H9 (cell line): Measurements from ENCODE around the gene KCNA4. TPM values are rescaled to one million over a fixed set of nuclear protein-coding genes. Genes with fewer than 3 reads are reported as not detected.

ENCODE experiments used
- DNase-seq: peaks from one replicate; pipeline ENCODE4 v3.0.0-alpha.2; 2017
- H2AFZ ChIP-seq: one replicate; pipeline ENCODE4 v1.6.1; 2013; ENCODE audit warnings: mild to moderate bottlenecking, low read length, control low read depth, moderate library complexity
- H2AK5ac ChIP-seq: 2 replicates; pipeline ENCODE4 v1.6.1; 2013; ENCODE audit warnings: low read length, control low read depth, mixed read lengths; ENCODE audit not compliant: insufficient read length
- H2BK120ac ChIP-seq: one replicate; pipeline ENCODE4 v1.6.1; 2013; ENCODE audit warnings: low read depth, mild to moderate bottlenecking, low read length, control low read depth, inconsistent platforms; ENCODE audit not compliant: poor library complexity, severe bottlenecking
- H2BK12ac ChIP-seq: 2 replicates; pipeline ENCODE4 v1.6.1; 2013; ENCODE audit warnings: low read length, control low read depth, mixed read lengths, low read depth; ENCODE audit not compliant: insufficient read length
- H2BK15ac ChIP-seq: 2 replicates; pipeline ENCODE4 v1.6.1; 2013; ENCODE audit warnings: low read depth, low read length, control low read depth
- H2BK20ac ChIP-seq: one replicate; pipeline ENCODE4 v1.6.1; 2013; ENCODE audit warnings: low read depth, mild to moderate bottlenecking, low read length, control low read depth, inconsistent platforms; ENCODE audit not compliant: poor library complexity, severe bottlenecking
- H2BK5ac ChIP-seq: 2 replicates; pipeline ENCODE4 v1.6.1; 2013; ENCODE audit warnings: low read length, control low read depth, mixed read lengths; ENCODE audit not compliant: insufficient read length
- H3K14ac ChIP-seq: 2 replicates; pipeline ENCODE4 v1.6.1; 2013; ENCODE audit warnings: low read length, control low read depth; ENCODE audit not compliant: insufficient read depth
- H3K18ac ChIP-seq: 2 replicates; pipeline ENCODE4 v1.6.1; 2013; ENCODE audit warnings: low read depth, mild to moderate bottlenecking, mixed read lengths, low read length, control low read depth; ENCODE audit not compliant: insufficient read length
- H3K23ac ChIP-seq: 2 replicates; pipeline ENCODE4 v1.6.1; 2013; ENCODE audit warnings: low read length, control low read depth, mixed read lengths, low read depth; ENCODE audit not compliant: insufficient read length
- H3K23me2 ChIP-seq: 2 replicates; pipeline ENCODE4 v1.6.1; 2013; ENCODE audit warnings: low read depth, mild to moderate bottlenecking, mixed read lengths, low read length, control low read depth; ENCODE audit not compliant: insufficient read length, poor library complexity, severe bottlenecking
- H3K27ac ChIP-seq: 2 replicates; pipeline ENCODE4 v1.5.1; 2013; ENCODE audit warnings: low read length, control low read depth, mixed read lengths, low read depth; ENCODE audit not compliant: insufficient read length
- H3K27me3 ChIP-seq: 2 replicates; pipeline ENCODE4 v1.6.1; 2013; ENCODE audit warnings: low read length, control low read depth, inconsistent platforms; ENCODE audit not compliant: insufficient read depth
- H3K4ac ChIP-seq: 2 replicates; pipeline ENCODE4 v1.6.1; 2013; ENCODE audit warnings: low read depth, mild to moderate bottlenecking, control low read depth, inconsistent platforms, low read length, moderate library complexity
- H3K4me1 ChIP-seq: 2 replicates; pipeline ENCODE4 v1.6.1; 2013; ENCODE audit warnings: low read length, control low read depth, inconsistent platforms; ENCODE audit not compliant: insufficient read depth
- H3K4me2 ChIP-seq: 2 replicates; pipeline ENCODE4 v1.6.1; 2013; ENCODE audit warnings: low read length, control low read depth, mixed read lengths; ENCODE audit not compliant: insufficient read length, insufficient read depth
- H3K56ac ChIP-seq: 2 replicates; pipeline ENCODE4 v1.6.1; 2013; ENCODE audit warnings: low read depth, mild to moderate bottlenecking, mixed read lengths, low read length, control low read depth; ENCODE audit not compliant: insufficient read length
- H3K79me1 ChIP-seq: 2 replicates; pipeline ENCODE4 v1.6.1; 2013; ENCODE audit warnings: low read depth, mild to moderate bottlenecking, moderate library complexity, low read length, control low read depth, inconsistent platforms; ENCODE audit not compliant: insufficient read depth, poor library complexity, severe bottlenecking
- H3K79me2 ChIP-seq: 2 replicates; pipeline ENCODE4 v1.6.1; 2013; ENCODE audit warnings: low read length, control low read depth, inconsistent platforms; ENCODE audit not compliant: insufficient read depth
- H3K9ac ChIP-seq: 2 replicates; pipeline ENCODE4 v1.6.1; 2013; ENCODE audit warnings: low read length, control low read depth, mixed read lengths; ENCODE audit not compliant: insufficient read length; ENCODE audit errors: extremely low read depth
- H3K9me3 ChIP-seq: one replicate; pipeline ENCODE4 v1.6.1; 2013; ENCODE audit warnings: low read depth, low read length, inconsistent platforms; ENCODE audit not compliant: control insufficient read depth
- H3T11ph ChIP-seq: one replicate; pipeline ENCODE4 v1.6.1; 2013; ENCODE audit warnings: mild to moderate bottlenecking, low read length, control low read depth, inconsistent platforms
- H4K20me1 ChIP-seq: one replicate; pipeline ENCODE4 v1.6.1; 2013; ENCODE audit not compliant: control insufficient read depth, insufficient read length, insufficient read depth
- H4K5ac ChIP-seq: 2 replicates; pipeline ENCODE4 v1.6.1; 2013; ENCODE audit warnings: low read depth, mild to moderate bottlenecking, mixed read lengths, low read length, control low read depth; ENCODE audit not compliant: insufficient read length
- H4K8ac ChIP-seq: replicated peaks from 2 replicates; pipeline ENCODE4 v1.6.1; 2013; ENCODE audit warnings: low read length, control low read depth, mixed read lengths, low read depth; ENCODE audit not compliant: insufficient read length
- H4K91ac ChIP-seq: 2 replicates; pipeline ENCODE4 v1.6.1; 2013; ENCODE audit warnings: low read depth, mild to moderate bottlenecking, moderate library complexity, mixed read lengths, low read length, control low read depth; ENCODE audit not compliant: insufficient read length
- H3K27ac Mint-ChIP-seq, 3 experiments: 2 replicates in 2 of 3; 3 replicates in 1 of 3; pipeline ENCODE4 v1.8.0; 2020 to 2021; ENCODE audit warnings: mixed read lengths in 3 of 3, mild to moderate bottlenecking in 1 of 3, moderate library complexity in 1 of 3
- H3K27me3 Mint-ChIP-seq: 2 replicates; pipeline ENCODE4 v1.8.0; 2021; ENCODE audit warnings: low read depth, mild to moderate bottlenecking, moderate library complexity, mixed read lengths
- H3K36me3 Mint-ChIP-seq, 3 experiments: 2 replicates in 2 of 3; 3 replicates in 1 of 3; pipeline ENCODE4 v1.8.0; 2020 to 2021; ENCODE audit warnings: low read depth in 3 of 3, mixed read lengths in 3 of 3; ENCODE audit not compliant: insufficient read depth in 1 of 3
- H3K4me1 Mint-ChIP-seq, 2 experiments: 2 replicates each; pipeline ENCODE4 v1.8.0; 2020; ENCODE audit warnings: mixed read lengths in 2 of 2
- H3K4me3 Mint-ChIP-seq, 2 experiments: 2 replicates in 1 of 2; 3 replicates in 1 of 2; pipeline ENCODE4 v1.8.0; 2020 to 2021; ENCODE audit warnings: mild to moderate bottlenecking in 2 of 2, mixed read lengths in 2 of 2, moderate library complexity in 1 of 2
- H3K9me3 Mint-ChIP-seq, 2 experiments: 2 replicates in 1 of 2; 3 replicates in 1 of 2; pipeline ENCODE4 v1.8.0; 2020; ENCODE audit warnings: mild to moderate bottlenecking in 2 of 2, mixed read lengths in 2 of 2, moderate library complexity in 1 of 2
- CTCF ChIP-seq: fragments of 200-600 bp; sonication (generic); conservative IDR thresholded peaks from 3 replicates; pipeline ENCODE4 v1.8.0; 2021; ENCODE audit warnings: antibody characterized with exemption, mild to moderate bottlenecking
- WGBS: extraction: QIAGEN DNeasy Blood & Tissue Kit; methylation state at CpG from one replicate; pipeline ENCODE4 v1.1.7; 2013; ENCODE audit warnings: missing lambda C conversion rate, low lambda C conversion rate, mixed read lengths; ENCODE audit not compliant: insufficient read length; ENCODE audit errors: extremely low coverage; 5-methylcytosine and 5-hydroxymethylcytosine counted together
- total RNA-seq: library from RNA; stranded (reverse); gene quantifications from 2 replicates; pipeline ENCODE4 v1.2.1, GENCODE V29; 2021

The KCNA4 gene
- total RNA-seq, 1 experiment from 2014 or later: not detected

- H3K9me3 ChIP-seq: no peaks in the 10 kb centered on the region
- no peak for DNase-seq
- no peaks in the 10 kb centered on the region for H3K23me2 ChIP-seq
- no peaks in the 10 kb centered on the region for H4K20me1 ChIP-seq
- H3K14ac ChIP-seq: no peak overlapping the region
- no peak overlapping the region for H2AFZ ChIP-seq
- Mint-ChIP-seq H3K4me3 (no peak overlapping the region), H3K27me3 (peaks cover 5% of the 10 kb centered on the region; the same call in 1 of the 2 replicates), H3K36me3 (peaks cover 2 to 21% (median 4%) of the 10 kb centered on the region in 3 experiments; a peak in 4 of 7 replicates), H3K4me1 (0 out of 4 replicates have a peak, but pooled peaks cover 0 to under 1% of the 10 kb centered on the region in 2 experiments), H3K9me3 (peaks cover 23 to 40% of the 10 kb centered on the region in 2 experiments), H3K27ac (no peak overlapping the region)
- no peak overlapping the region for H3K56ac ChIP-seq
- H3T11ph ChIP-seq: no peak overlapping the region
- no peak overlapping the region for H4K5ac ChIP-seq
- no peak overlapping the region for H4K8ac ChIP-seq
- no peak overlapping the region for H4K91ac ChIP-seq
- H3K79me1 ChIP-seq: no peaks in the 10 kb centered on the region
- H3K4me2 ChIP-seq: no peak overlapping the region
- H3K23ac ChIP-seq: no peak overlapping the region
- no peak overlapping the region for H2BK15ac ChIP-seq
- H3K9ac ChIP-seq: no peak overlapping the region
- no peak overlapping the region for H2BK20ac ChIP-seq
- TF ChIP-seq CTCF: no peak
- H3K27ac ChIP-seq: no peak overlapping the region
- no peaks in the 10 kb centered on the region for H3K4me1 ChIP-seq
- no CpG with 5 or more reads among the region's 4 CpGs for WGBS
- H2AK5ac ChIP-seq: no peak overlapping the region
- no peak overlapping the region for H2BK5ac ChIP-seq
- no peak overlapping the region for H2BK12ac ChIP-seq
- no peaks in the 10 kb centered on the region for H3K27me3 ChIP-seq
- no peak overlapping the region for H3K18ac ChIP-seq
- no peak overlapping the region for H2BK120ac ChIP-seq
- no peaks in the 10 kb centered on the region for H3K79me2 ChIP-seq
- no peak overlapping the region for H3K4ac ChIP-seq
Observed at GRCh38 chr11:30062103-30062502, 45.3 kb upstream of the KCNA4 start.
